K562 (cell line): ENCODE results near the gene STIM1. TPM values are rescaled to one million over a fixed set of nuclear protein-coding genes. Genes with fewer than 3 reads are reported as not detected.

ENCODE experiments used
- BRF2 ChIP-seq: IDR thresholded peaks from 3 replicates; pipeline ENCODE4 v1.6.1; 2011; ENCODE audit warnings: borderline replicate concordance, mild to moderate bottlenecking; ENCODE audit not compliant: insufficient read length, insufficient read depth
- CBFA2T2 ChIP-seq: fragments of 450-650 bp; conservative IDR thresholded peaks from 2 replicates; pipeline ENCODE4 v1.6.1; 2017; ENCODE audit warnings: mild to moderate bottlenecking
- CHD7 ChIP-seq: fragments of 200-600 bp; sonication (generic); IDR thresholded peaks from one replicate; pipeline ENCODE4 v1.6.1; 2012; ENCODE audit warnings: mild to moderate bottlenecking, low read depth, low read length, inconsistent platforms
- GABPB1 ChIP-seq: sonication (generic); formaldehyde crosslinking; IDR thresholded peaks from 2 replicates; pipeline ENCODE4 v1.8.0; 2022; ENCODE audit warnings: mild to moderate bottlenecking, missing genetic modification reagents
- KHSRP ChIP-seq: fragments of 450-650 bp; IDR thresholded peaks from 2 replicates; pipeline ENCODE4 v1.6.1; 2017
- KLF10 ChIP-seq: fragments of 250-450 bp; sonication (Bioruptor Pico); IDR thresholded peaks from 2 replicates; pipeline ENCODE4 v1.6.1; 2021; ENCODE audit warnings: matching md5 sums
- MTF1 ChIP-seq: fragments of 250-450 bp; sonication (Bioruptor Pico); IDR thresholded peaks from 2 replicates; pipeline ENCODE4 v1.9.0; 2021; ENCODE audit warnings: moderate library complexity, mild to moderate bottlenecking, inconsistent platforms, borderline replicate concordance
- NFIX ChIP-seq: fragments of 250-450 bp; sonication (Bioruptor Pico); IDR thresholded peaks from 2 replicates; pipeline ENCODE4 v1.4.0; 2020; ENCODE audit warnings: low read depth, mild to moderate bottlenecking, moderate library complexity
- POLR2AphosphoS2 ChIP-seq: IDR thresholded peaks from 2 replicates; pipeline ENCODE4 v1.6.1; 2012; ENCODE audit warnings: low read length, improper control_type of control experiment
- STAG1 ChIP-seq: sonication (generic); formaldehyde crosslinking; IDR thresholded peaks from 2 replicates; pipeline ENCODE4 v1.5.0; 2020; ENCODE audit warnings: missing genetic modification reagents, borderline replicate concordance
- ZBED1 ChIP-seq: IDR thresholded peaks from 2 replicates; pipeline ENCODE4 v1.6.1; 2014
- ZBTB33 ChIP-seq: sonication (generic); formaldehyde crosslinking; IDR thresholded peaks from 2 replicates; pipeline ENCODE4 v1.8.1; 2023; ENCODE audit warnings: mild to moderate bottlenecking, missing genetic modification reagents
- ZC3H11A ChIP-seq: IDR thresholded peaks from 2 replicates; pipeline ENCODE4 v1.6.1; 2012; ENCODE audit warnings: low read depth, low read length, improper control_type of control experiment
- ZNF146 ChIP-seq: IDR thresholded peaks from one replicate; pipeline ENCODE4 v1.6.1; 2018; ENCODE audit warnings: missing compliant biosample characterization; ENCODE audit not compliant: unreplicated experiment
- ZNF197 ChIP-seq: fragments of 200-800 bp; sonication (Bioruptor generic); IDR thresholded peaks from 2 replicates; pipeline ENCODE4 v1.6.1; 2016; ENCODE audit warnings: low read depth, missing genetic modification characterization, missing compliant biosample characterization
- polyA plus RNA-seq, 8 experiments: library from polyadenylated mRNA; depleted of rRNA in 4 of 8; stranded (reverse) in 5 of 8; unstranded in 3 of 8; fragments of >200 nt; fragmentation: Nextera tagmentation in 2 of 8; fragmentation: Illumina TruSeq in 1 of 8; extraction: Ambion mirVana in 2 of 8; extraction: Trizol in 1 of 8; gene quantifications; 2 replicates each; pipeline versions ENCODE4 v1.2.1 to v1.2.3, GENCODE V29; 2011 to 2014; ENCODE audit warnings: inconsistent platforms in 1 of 8, missing spikeins in 1 of 8
- total RNA-seq, 7 experiments: library from RNA; depleted of rRNA in 6 of 7; stranded (reverse); fragments of >200 nt in 6 of 7; fragmentation: Illumina TruSeq in 2 of 7; extraction: Trizol in 2 of 7; gene quantifications; 2 replicates each; pipeline versions ENCODE4 v1.2.1 to v1.2.3, GENCODE V29; 2011 to 2021; ENCODE audit warnings: low replicate concordance in 1 of 7

STIM1 gene
- total and polyA plus RNA-seq, 9 of the 15 experiments (the other 6 are each of a cell fraction or from before 2014, with no cell fraction given): 7.7 to 50.5 (median 22.5) TPM

GRCh38 chr11:3825473-3826154 lies 29.9 kb upstream of the STIM1 start (continued):
- TF ChIP-seq ZBTB33 (CRISPR knock-in tag) (no peak), ZBED1 (no peak), ZNF197 (CRISPR knock-in tag) (no peak), KHSRP (no peak), CHD7 (no peak), BRF2 (no peak), CBFA2T2 (no peak), GABPB1 (CRISPR knock-in tag) (no peak), STAG1 (CRISPR knock-in tag) (no peak), NFIX (CRISPR knock-in tag) (no peak), ZC3H11A (no peak), ZNF146 (CRISPR knock-in tag) (no peak), KLF10 (CRISPR knock-in tag) (no peak), POLR2AphosphoS2 (peak; percentile 95; the same call in 1 of the 2 replicates), MTF1 (CRISPR knock-in tag) (no peak)
